ENCODE data around the gene CALHM4. TPM values are rescaled to one million over a fixed set of nuclear protein-coding genes. Genes with fewer than 3 reads are reported as not detected.

The CALHM4 gene
- total RNA-seq, 3 donors from 2014 or later, result not detected

DNA sequence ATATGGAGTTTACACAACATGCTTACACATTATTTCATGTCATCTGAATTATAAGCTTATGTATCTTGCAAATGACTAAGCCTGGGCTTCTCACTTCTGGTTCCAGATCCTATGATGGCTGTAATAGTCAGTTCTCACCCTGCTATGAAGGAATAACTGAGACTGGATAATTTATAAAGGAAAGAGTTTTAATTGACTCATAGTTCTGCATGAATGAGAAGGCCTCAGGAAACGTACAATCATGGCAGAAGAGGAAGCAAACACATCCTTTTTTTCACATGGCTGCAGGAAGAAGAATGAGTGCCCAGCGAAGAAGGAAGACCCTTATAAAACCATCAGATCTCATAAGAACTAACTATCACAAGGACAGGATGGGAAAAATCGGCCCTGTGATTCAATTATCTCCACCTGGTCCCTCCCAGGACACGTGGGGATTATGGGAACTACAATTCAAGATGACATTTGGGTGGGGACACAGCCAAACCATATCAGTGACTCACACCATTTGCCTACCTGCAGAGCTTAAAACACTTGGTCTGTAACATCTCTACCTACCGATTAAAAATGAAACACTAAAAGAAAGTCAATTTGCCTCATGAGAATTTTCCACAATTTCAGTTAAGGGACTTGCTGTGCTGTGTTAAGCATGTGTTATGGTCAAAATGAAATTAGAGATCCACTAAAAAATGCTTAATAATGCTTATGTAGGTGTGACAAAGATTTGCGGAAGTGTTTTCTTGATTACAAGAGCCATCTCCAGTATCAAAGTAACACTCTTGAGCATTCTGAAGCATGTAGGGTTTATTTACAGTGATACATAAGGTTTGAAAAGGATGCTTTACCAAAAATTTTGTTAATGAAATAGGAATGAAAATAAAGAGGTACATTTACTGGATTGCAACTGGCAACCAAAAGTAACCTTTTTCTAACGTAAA is 15.5 kb downstream of the CALHM4 start:
- Histone ChIP-seq H3K9me3 (no peaks in the 10 kb centered on the region), H3K4me1 (ENCODE audit: low read depth) (peaks cover 12% of the 10 kb centered on the region), H3K36me3 (ENCODE audit: low read depth) (no peaks in the 10 kb centered on the region), H3K4me3 (no peak overlapping the region)
- intact Hi-C loops (cut with DNase I, micrococcal nuclease), result no loop called here
- TF ChIP-seq CTCF (IDR thresholded peaks at IDR 0.05), result no peak
- DNase-seq, result no peak
- ATAC-seq, result no peak

- H3K4me1 ChIP-seq (ENCODE audit: low read depth), result peaks cover 12% of the 10 kb centered on the region
- DNase-seq, result peak; percentile 99
- intact Hi-C loops (cut with DNase I, micrococcal nuclease), result no loop called here
- TF ChIP-seq CTCF (IDR thresholded peaks at IDR 0.05), result no peak
- H3K4me3 ChIP-seq, result peak within 1 kb of the TSS; percentile 56
- H3K36me3 ChIP-seq (ENCODE audit: low read depth), result no peaks in the 10 kb centered on the region
- peak; percentile 98 for ATAC-seq
- H3K9me3 ChIP-seq, result no peaks in the 10 kb centered on the region
Measured at GRCh38 chr6:116570856-116571682, 17.5 kb downstream of the CALHM4 start, which contains the start of gene RWDD1. RWDD1 (plus strand) TSS chr6:116571504; CDS start chr6:116571583, 79 bp downstream.

GRCh38 chr6:116571683-116572000 is 18.1 kb downstream of the CALHM4 start:
- DNase-seq (no peak), ATAC-seq (no peak)
- Histone ChIP-seq H3K4me1 (ENCODE audit: low read depth) (peaks cover 12% of the 10 kb centered on the region), H3K4me3 (peak overlapping the region; percentile 56), H3K36me3 (ENCODE audit: low read depth) (no peaks in the 10 kb centered on the region), H3K9me3 (no peaks in the 10 kb centered on the region)
- no peak for TF ChIP-seq CTCF (IDR thresholded peaks at IDR 0.05)
- intact Hi-C loops (cut with DNase I, micrococcal nuclease), result no loop called here

DNA sequence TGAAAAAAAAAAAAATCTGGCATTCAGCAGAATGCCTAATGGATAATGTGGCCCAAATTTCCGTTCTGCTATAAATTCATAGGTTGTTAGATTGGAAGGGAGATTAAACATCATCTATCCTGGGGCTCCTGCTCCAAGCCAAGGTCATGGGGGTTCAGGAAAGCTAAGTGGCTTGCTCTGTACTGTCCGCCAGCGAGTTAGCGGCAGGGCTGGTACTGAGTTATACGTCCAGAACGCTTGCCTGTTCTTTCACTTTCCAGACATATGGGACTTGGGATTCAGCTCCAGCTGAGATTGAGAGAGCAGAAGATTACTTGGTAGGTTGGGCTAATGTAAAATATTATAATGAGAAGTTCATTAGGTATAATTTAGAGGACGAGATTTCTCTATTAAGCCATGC is 18.6 kb downstream of the CALHM4 start:
- DNase-seq, result peak; percentile 32 to 51 (median 38)
- Histone ChIP-seq H3K4me1 (ENCODE audit: low read depth) (peaks cover 12% of the 10 kb centered on the region), H3K4me3 (peak overlapping the region; percentile 56), H3K36me3 (ENCODE audit: low read depth) (no peaks in the 10 kb centered on the region), H3K9me3 (no peaks in the 10 kb centered on the region)
- ATAC-seq, result peak; percentile 22
- intact Hi-C loops (cut with DNase I, micrococcal nuclease), result no loop called here
- no peak for TF ChIP-seq CTCF (IDR thresholded peaks at IDR 0.05)

DNA sequence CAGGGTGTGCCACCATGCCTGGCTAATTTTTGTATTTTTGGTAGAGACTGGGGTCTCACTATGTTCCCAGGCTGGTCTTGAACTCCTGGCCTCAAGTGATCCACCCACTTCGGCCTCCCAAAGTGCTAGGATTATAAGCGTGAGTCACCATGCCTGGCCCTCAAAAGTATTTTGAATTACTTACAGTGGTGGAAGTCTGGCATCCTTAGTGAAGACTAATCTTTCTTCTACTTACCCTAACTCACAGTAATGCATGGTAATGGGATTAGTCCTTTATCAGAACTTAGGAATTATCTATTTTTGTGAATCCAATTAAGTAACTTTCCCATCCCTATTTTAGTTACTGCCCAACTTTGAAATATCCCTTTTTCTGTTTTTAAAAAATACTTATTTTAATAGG is 21.7 kb downstream of the CALHM4 start:
- no peaks in the 10 kb centered on the region for H3K36me3 ChIP-seq (ENCODE audit: low read depth)
- H3K9me3 ChIP-seq, result no peaks in the 10 kb centered on the region
- TF ChIP-seq CTCF (IDR thresholded peaks at IDR 0.05), result no peak
- ATAC-seq (no peak), DNase-seq (no peak)
- H3K4me3 ChIP-seq, result no peak overlapping the region
- peaks cover 14% of the 10 kb centered on the region for H3K4me1 ChIP-seq (ENCODE audit: low read depth)
- intact Hi-C loops (cut with DNase I, micrococcal nuclease), result no loop called here
